Activated CD4-positive, alpha-beta T cell treated with anti-CD3 and anti-CD28 coated beads, Interleukin-2, amount 50 U/mL, for 4 hours (primary cell): ENCODE results near the gene RAB11FIP4.

Experiments used
- DNase-seq, 2 experiments: peaks; one replicate each; pipeline ENCODE4 v3.0.0-alpha.2; 2020

The RAB11FIP4 gene

DNA sequence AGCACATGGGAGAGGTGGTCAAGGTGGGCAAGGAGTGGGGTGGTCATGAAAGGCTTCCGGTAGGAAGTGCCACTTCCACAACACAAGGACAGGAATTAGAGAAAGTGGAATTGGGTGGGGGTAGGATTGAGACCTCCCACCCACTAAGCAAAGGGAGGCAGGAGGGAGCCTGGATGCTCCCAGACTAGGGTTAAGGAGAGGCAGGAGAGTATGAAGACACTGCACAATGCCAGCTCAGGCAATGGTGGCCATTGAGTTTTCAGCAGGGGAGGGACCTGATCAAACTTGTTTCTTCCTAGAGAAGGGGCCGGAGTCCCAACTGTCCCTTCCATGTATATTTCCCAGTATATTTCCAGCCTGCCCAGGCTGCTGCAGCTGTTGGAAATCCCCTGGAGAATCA is 3.1 kb upstream of the RAB11FIP4 start:
- no peak for DNase-seq

DNA sequence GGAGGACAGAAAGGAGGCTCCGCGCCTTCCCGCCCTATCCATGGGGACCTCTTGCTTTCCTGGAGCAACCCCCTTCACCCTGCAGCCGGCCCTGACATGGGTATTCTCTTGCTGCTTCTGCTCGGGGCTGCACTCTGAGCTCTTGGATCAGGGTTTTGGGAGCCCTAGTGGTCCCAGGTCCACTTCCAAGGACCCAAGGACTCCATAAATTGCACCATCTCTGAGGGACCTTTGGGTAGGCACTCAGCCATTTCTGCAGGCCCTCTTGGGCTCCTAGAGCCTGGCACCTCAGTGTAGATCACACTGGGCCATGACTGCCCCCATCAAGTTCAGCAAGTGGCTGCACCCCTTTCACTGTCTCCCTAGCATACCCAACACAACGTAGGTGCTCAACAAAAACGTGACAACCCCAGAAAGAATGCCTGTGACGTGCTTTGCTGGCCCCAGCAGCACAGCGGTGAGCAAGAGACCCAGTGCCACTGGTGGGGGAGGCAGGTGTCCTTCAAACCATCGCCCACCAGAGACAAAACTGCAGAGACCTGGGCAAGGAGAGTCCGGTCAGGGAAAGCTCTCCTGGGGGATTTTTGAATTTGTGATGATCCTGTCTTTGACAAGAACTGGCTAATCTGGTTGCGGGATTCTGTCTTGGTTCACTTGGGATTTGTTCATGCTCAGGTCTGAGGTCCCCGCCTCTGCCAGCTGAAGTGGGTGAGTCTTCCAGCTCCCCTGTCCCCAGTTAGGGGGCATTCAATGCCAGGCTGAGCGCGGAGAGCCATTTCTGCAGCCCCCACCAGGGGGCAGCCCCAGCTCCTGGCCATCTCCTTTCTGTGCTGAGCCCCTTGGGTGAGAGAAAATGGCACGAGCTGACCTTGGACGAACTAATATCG is 2.5 kb upstream of the RAB11FIP4 start:
- DNase-seq: peak; percentile 27 to 30

DNA sequence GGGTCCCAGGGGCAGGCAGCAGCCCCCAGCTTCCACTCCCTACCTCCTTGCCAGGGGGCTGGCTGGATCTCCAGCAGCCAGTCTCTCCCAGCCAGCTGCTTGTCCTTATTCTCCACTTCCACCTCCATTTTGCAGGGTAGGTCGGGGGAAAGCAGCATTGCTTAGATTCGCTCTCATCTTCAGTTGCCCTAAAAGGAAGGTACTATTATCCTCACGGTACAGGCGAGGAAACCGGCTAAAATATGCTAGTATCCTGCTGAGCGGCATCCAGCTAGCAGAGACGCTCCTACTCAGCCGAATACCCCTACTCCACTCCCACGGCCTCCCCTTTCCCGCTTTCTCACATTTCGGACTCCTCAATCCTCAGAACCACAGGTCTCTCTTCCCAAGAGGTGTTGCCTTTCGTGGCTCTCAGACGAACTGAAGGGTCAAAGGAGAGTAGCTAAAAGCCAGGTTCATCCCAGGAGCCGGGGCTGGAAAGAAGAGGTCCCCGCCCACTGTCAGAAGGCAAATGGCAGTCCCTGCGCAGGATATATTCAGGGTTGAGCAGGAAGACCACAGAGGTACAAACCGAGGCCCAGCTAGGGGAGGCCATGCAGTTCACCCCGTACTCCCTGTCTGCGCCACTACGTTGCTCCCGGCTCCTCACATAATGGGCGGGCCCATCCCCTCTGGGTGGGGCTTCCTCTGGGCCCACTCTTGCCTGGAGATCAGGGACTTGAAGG is 1.7 kb upstream of the RAB11FIP4 start:
- no peak for DNase-seq

DNA sequence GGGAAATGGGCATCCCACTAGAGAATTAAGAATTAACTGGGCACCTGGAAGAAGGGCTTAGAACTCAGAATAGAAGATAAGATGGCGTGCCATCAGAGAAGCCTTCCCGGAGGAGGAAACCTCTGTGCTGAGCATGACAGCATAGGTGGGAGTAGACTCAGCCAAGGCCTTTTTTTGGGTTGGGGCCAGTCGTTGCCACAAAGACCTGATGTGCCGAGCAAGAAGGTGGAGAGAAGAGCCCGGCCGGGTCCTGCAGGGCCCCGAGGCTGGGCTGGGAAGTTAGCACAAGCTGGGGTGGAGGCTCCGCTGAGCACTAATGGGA is 1.1 kb upstream of the RAB11FIP4 start:
- DNase-seq: no peak

DNA sequence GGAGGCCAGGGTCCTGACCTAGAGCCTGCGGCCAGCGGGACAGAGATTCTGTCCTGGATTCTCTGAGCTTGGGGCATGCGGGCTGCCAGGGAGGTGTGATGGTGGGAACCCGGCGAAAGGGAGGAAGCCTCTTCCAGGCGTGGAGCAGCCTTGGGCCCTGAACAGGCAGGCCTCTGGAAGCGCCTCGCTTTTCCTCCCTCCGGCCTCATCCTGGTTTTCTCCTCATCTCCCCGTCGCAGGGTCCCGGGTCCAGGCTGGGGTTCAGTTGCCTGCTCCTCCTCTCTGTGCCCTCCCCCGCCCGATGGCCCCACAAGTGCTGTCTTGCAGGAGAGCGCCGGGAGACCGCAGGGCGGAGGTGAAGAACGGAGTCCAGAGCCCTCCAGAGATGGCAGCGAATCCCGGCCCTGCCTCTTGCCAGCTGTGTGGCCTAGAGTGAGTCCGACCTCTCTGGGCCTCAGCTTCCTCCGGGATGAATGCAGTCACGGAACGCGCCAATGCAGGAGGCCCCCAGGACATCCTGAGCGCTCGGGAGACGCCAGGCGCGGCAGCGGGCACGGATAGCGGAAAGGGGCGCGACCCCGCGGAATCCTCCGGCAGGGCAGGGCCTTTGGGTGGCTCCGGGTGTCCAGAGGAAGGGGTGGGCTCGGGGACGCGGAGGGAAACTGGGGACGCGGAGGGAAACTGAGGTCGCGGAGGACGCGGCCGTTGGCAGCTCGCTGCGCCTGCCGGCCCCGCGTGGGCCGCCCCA is 553 bp upstream of the RAB11FIP4 start:
- DNase-seq: no peak

DNA sequence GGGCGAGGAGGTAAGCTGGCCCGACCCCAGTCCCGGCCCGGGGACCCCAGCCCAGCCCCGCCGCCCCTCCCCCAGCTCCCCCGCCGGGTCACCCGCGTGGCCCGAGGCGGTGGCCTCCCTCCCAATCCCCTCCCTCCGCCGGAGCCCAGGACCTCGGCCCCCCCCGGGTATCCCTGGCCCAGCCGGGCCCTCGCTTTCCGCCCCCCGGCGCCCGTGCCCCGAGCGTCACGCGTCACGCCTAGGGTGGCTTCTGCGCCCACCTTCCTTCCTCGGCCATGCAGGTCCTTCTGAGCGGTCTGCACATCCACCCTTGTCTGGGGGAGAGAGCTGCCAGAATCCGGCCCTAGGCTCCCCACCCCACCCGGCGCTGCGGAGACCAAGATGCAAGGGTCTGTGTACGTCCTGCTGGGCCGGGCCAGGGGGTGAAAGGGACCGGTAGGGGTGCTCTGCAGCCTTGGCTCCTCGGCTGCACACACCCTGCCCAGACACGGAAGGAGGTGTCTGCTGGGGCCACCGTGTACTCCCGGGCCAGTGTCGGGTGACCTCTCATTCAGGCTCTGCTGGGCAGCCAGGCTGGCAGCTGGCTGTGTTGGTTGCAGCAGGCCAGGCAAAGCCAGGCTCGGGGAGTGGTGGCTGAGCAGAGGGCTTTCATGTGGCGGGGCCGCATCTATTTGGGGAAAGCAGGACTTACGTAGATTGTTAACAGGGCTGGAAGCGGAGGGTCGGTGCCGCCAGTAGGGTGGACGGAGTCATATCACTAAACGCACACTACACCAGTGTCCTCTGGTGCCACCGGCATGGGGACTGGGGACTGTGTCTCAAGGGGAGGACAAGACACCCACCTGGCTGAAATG is 754 bp downstream of the RAB11FIP4 start:
- DNase-seq: no peak

DNA sequence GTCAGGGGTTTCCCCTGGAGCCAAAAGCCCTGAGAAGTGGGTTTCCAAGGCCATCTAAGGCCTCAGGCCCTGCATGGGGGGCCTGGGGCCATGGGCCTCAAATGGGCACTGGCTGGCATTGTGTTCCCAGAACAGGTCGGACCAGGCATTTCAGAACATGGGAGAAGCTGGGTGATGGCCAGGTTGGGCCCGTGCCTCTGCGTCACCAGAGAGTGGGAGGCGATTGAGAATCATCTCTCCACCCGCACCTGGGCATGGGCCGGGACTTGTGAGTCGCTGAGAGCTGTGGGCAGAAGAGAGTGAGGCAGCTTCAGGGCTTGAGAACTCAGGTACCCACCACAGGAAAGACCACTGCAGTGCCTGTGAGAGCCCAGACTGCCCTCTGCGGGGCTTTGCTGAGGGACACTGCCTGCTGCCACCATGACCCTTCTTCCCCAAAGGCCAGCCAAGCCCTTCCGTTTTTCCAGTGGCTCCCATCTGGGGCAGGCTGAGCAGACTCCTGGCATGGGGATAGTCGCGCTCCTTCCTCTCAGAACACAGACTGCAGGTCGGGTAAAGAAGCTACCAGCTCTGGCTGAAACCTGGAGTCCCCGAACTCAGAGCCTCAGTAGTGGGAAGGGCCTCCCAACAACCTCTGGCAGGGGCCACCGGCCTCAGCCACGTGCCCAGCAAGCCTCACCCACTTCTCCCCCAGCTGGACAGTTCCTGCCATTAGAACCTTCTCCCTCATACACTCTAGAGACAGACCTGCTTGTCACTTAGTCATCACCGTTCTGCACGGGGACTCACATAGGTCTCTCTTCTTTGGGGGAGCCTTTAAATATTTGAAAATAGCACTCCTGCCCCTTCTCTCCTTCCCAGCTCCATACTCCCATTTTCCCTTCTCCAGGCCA is 1.6 kb downstream of the RAB11FIP4 start:
- DNase-seq: no peak

DNA sequence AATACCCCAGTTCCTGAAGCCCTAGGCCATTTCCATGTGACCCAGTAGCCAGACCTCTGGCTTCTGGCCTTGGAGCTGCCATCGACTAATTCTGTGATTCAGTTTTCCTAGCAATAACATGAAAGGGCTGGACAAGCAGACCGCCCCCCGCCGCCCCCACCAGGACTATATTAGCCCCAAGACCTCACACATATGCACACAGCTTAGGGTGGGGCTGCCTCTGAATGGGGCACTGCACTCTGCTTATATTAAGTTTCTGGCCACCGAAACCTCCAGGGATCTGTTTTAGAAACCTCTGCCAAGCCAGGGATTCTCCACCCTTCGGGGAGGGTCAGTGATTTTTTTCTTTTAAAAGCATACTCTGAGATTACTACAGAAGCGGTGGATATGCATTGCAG is 2.3 kb downstream of the RAB11FIP4 start:
- DNase-seq: no peak

DNA sequence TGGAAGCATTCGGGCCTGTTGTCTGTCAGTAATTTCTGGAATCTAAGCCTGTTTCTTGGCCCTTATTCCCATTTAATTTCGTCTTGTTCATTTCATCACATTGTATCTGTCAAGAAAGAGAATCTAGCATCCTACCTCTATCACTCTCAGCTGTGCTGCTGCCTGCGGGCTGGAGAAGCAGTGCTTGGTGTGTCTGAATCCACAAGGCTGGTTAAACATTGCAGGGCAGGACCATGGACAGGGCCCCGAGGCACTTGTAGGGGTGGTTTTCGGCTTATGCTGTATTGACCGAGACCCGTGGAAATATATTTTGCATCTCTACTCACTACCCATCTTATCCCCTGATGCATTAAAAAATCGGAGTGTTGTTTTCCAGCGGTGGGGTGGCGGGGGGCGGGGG is 3.1 kb downstream of the RAB11FIP4 start:
- DNase-seq: peak; percentile 17 to 18

DNA sequence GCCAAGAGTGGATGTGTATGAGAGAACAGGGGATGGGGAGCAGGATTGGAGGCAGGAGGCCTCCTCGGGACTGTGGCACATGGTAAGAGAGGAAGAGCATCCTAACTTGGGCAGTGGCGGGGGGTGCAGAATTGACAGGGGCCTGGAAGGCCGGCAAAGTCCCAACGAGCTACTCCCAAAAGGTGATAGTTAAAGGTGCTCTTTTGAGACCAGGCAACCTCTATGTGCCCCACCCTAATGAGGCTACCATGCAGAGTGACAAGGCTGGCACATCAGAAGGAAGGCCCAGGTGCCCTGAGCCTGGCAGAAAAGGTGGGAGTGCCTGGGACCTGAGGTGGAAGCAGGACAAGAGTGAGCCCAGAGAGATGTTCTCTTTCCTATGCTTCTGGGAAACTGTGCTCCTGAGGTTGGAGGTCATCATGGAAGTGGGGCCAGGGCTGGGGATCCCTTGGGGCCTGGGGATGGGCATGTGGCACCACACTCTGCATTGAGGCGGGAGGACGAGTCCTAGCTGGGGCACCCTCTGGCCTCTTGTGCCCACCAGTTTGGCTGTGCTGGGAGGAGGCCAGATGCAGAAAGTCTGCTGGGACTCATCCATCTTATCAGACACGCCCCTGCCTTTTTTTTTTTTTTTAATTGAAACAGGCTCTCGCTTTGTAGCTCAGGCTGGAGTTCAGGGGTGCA is 5.9 kb downstream of the RAB11FIP4 start:
- DNase-seq: no peak

DNA sequence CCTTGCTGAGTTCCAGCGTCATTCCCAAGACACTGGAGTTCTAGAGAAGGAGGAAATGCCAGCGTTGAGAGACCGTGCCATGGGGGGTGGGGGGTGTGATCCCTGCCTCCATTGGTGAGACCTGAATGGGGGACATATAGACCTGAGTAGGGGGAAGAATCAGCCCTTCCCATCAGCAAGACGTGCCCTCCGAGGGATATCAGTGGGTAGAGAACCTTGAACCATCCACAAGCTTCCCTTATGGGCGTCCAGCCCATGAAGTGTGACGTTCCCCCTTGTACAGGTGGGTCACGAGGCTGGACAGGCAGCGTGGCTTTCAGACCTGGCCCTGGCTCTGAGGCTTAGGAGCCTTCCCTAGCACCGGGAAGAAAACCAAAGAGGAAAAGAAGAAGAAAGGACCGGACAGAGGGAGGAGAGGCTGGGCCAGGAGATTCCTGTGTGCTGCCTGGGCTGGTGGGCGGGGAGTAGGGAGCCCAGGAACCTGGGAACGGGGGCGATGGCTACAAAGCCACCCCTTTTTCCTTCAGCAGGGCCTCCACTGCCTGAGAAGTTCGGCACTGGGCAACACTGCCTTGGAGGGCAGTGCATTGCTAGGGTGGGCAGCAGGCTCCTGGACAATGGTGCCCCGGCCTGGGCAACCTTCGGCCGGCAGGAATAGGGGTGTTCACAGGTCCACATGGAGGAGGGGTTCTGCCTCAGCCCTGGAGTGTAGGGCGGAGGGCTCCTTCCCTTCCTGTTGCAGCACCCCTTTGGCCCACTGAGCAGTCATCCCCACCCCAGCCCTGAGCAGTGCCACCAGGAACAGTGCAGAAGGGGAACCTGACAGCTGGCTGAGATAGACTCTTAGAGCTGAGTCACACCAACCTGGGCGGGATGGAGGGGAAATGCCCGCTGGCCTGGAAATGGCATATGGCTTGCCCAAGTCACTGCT is 7.2 kb downstream of the RAB11FIP4 start:
- DNase-seq: no peak

DNA sequence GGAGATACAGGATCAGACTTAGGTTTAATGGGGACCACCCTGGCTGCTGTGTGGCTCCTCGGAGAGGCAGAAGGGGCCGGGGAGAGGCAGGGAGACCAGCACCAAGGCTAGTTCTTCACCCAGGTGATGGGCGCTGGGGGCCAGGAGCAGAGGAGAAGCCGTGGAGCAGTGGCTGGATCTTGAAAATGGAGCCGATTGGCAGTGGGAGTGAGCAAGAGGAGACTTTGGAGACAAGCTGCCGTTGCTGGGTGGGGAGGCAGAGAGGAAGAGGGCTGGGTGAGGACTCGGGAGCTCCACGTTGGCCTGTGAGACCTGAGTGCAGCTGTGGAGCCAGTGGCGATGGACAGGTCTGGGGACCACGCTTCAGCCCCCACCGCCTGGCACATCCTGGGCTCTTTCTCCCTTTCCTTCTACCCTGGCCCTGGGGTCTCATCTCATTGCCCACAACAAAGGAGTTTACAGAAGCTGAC is 9.0 kb downstream of the RAB11FIP4 start:
- no peak for DNase-seq

DNA sequence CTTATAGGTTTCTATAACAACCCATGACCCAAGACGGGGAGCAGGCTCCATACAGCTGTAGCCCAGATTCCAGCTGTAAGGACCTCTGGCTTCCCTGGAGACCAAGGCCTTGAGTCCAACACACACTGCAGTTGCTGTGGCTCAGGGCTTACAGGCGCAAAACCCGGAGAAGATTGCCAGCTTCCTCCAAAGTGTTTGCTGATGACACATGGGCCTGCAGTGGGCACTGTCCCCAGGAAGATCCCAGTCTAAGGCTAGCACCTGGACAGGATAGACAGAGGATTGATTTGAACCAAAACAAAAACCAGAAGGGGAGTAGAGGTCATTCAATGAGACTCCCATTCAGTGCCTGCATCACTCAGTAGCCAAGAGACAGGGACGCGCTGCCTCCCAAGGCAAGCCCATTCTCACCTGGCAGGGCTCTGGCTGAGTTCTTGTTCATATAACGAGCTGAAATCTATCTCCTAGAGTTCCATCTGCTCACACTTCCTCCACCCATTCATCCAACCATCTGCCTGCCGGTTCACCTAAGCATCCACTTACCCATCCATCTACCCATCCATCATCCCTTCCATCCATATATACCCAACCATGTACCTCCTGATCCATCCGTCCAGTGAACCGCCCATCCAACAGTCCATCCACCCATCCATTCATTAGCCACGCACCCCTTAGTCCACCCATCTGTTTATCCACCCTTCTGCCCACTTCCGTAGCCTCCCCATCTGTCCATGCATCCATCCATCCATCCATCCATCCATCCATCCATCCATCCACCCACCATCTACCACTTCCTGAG is 10.2 kb downstream of the RAB11FIP4 start:
- no peak for DNase-seq

DNA sequence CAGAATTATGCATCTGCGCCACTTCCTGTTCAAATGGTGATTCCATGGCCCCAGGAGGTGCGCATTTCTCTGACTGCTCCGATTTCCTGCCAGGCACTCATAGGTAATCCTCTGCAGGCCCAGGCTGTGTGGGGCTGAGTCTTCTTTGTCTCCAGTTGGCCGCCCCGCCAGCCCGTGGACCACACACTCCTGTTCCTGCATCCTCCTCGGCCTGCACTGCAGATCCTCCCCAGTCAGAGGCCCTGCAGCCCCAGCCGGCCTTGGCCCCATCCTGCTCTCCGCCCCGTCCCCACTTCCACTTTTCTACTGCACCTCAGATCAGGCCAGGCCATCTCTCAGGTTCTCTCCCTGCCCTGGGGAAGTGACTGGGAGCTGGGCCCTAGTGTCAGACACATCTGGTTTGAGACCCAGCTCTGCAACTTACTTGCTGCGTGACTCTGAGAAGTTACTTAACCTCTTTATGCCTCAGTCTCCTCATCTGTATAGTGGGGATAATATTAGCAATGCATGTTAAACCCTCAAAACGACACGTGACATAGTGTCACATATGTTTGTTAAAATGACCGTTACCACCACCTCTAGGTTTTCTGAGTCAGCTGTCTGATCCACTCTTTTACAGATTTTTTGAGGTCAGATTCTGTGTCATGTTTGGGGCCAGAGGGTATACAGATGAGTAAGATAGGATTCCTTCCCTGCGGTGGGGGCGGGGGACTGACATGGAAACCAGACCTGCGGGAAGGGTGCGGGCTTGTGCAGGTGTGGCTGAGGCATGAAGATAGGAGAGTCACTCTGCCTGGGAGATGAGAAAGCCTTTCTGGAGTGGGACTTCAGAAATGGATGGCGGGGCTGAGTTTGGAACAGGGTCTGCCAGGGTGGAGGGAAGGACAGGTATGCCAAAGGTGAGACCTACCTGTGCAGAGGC is 12.8 kb downstream of the RAB11FIP4 start:
- DNase-seq: no peak

DNA sequence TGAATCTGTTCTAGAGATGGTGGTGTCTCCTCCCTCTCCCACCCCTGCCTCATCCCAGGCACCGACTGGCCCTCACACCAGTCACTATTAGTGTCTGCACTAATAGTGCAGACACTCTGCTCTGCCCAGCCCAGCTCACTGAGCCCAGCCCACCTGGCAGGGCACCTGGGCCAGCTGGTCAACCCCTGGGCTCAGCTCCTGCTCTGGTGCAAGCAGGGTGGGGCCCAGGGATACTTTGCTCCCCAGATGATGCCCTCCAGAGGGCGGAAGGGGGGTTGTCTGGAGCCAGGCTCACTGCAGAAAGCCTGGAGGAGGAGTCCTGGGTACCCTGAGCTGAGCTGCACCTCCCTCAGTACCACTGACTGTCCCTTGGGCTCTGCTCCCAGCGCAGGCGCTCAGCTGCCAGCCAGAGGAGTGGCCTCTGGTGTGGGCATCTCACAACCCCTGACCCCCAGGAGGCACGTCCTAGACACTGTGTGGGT is 14.5 kb downstream of the RAB11FIP4 start:
- no peak for DNase-seq

DNA sequence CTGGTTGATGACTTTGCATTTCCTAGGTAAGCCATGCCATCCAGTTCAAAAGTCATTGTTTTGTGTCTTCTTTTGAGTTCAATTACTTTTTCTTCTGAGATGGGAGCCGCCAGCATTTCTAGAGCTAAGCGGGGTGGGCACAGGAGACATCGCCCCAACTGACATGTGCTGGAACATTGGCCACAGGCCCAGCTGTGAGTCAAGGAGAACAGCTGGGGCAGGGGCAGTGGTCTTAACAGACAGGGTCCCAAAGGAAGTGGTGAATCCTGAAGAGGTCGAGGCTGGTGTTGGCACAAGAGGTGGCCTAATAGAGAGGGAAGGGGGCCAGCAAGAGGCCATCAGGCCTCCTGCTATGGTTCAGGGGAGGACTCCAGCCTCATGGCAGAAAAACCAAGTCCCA is 17.1 kb downstream of the RAB11FIP4 start:
- DNase-seq: no peak

DNA sequence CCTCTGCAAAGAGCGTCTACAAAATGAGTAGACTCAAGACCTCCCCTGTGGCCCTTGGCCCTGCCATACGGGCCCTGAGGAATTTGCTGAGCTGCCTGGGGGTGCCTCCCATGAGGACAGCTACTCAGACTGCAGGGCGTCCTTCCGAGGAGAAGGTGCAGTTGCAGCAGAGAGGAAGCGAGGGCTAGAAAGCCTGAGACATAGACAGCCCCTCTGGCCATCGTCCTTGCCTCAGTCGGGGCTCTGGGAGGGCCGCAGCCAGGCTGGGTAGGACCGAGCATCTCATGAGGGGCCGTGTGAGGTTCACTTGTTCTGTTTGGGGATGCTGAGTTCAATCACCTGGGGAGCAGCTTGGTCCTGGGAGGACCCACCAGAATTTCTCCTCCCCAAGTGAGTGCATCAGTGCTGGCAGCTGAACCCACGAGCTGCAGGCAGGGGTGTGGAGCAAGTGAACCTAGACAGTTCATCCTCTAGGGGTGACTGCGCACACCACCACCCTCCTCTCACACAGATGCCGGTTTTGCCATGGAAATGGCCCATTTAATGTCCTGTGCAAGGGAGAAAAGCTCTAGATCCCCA is 20.3 kb downstream of the RAB11FIP4 start:
- no peak for DNase-seq
